OCI-LY7 (cell line): ENCODE measurements around the gene PLA1A. TPM values are rescaled to one million over a fixed set of nuclear protein-coding genes. Genes with fewer than 3 reads are reported as not detected.

Experiments used
- BruUV-seq: library from RNA; stranded (reverse); fragments of 400-500 nt; replicated peaks from 2 replicates; lab custom pipeline; 2021; lab: Mats Ljungman, UMichigan
- CTCF ChIA-PET: fragments of 300-600 bp; sonication (Branson Sonifier 250); formaldehyde crosslinking; loops from one replicate; lab custom pipeline; 2022; ENCODE audit warnings: antibody characterized with exemption; ENCODE audit not compliant: unreplicated experiment; lab: Charles Lee
- POLR2A ChIA-PET: fragments of 300-600 bp; sonication (Branson Sonifier 250); formaldehyde crosslinking; loops from one replicate; lab custom pipeline; 2022; ENCODE audit warnings: antibody characterized with exemption; lab: Charles Lee
- DNase-seq: peaks from one replicate; pipeline ENCODE4 v3.0.0-alpha.2; 2015; ENCODE audit warnings: low spot score
- H2AFZ ChIP-seq: fragments of 200-600 bp; sonication (generic), shearing (Covaris generic); 2 replicates; pipeline ENCODE4 v1.6.1; 2014; ENCODE audit warnings: mild to moderate bottlenecking, antibody characterized with exemption, low read length, moderate library complexity
- H3K27ac ChIP-seq: fragments of 200-600 bp; sonication (generic); 2 replicates; pipeline ENCODE4 v1.5.1; 2014; ENCODE audit warnings: mixed run types, low read depth, mild to moderate bottlenecking, moderate library complexity, low read length, inconsistent platforms; ENCODE audit not compliant: poor library complexity, severe bottlenecking
- H3K36me3 ChIP-seq: fragments of 200-600 bp; sonication (generic); 2 replicates; pipeline ENCODE4 v1.6.1; 2014; ENCODE audit warnings: mild to moderate bottlenecking, antibody characterized with exemption, low read length, moderate library complexity, mixed read lengths; ENCODE audit not compliant: insufficient read depth
- H3K4me1 ChIP-seq: fragments of 200-600 bp; sonication (generic); 2 replicates; pipeline ENCODE4 v1.5.1; 2014; ENCODE audit warnings: mild to moderate bottlenecking, low read length; ENCODE audit not compliant: insufficient read depth, poor library complexity, severe bottlenecking
- H3K4me2 ChIP-seq: fragments of 200-600 bp; sonication (generic); 2 replicates; pipeline ENCODE4 v1.6.1; 2014; ENCODE audit warnings: mild to moderate bottlenecking, low read length
- H3K4me3 ChIP-seq: fragments of 200-600 bp; sonication (generic); 2 replicates; pipeline ENCODE4 v1.5.1; 2014; ENCODE audit warnings: mild to moderate bottlenecking, low read depth, low read length; ENCODE audit not compliant: poor library complexity, severe bottlenecking
- H3K79me2 ChIP-seq: fragments of 200-600 bp; sonication (generic); 2 replicates; pipeline ENCODE4 v1.6.1; 2016; ENCODE audit warnings: low read depth, mild to moderate bottlenecking, low read length, moderate library complexity, mixed read lengths; ENCODE audit not compliant: insufficient read depth
- H3K9me2 ChIP-seq: fragments of 200-600 bp; sonication (generic); 2 replicates; pipeline ENCODE4 v1.6.1; 2016; ENCODE audit warnings: mild to moderate bottlenecking, low read length, mixed read lengths; ENCODE audit not compliant: insufficient read depth
- H3K9me3 ChIP-seq: fragments of 200-600 bp; sonication (generic); 2 replicates; pipeline ENCODE4 v1.6.1; 2014; ENCODE audit warnings: mild to moderate bottlenecking, mixed run types, low read length, mixed read lengths
- H4K20me1 ChIP-seq: fragments of 200-600 bp; sonication (generic); 2 replicates; pipeline ENCODE4 v1.6.1; 2014; ENCODE audit warnings: mild to moderate bottlenecking, antibody characterized with exemption, low read length, moderate library complexity, mixed read lengths; ENCODE audit not compliant: insufficient read depth
- EZH2phosphoT487 ChIP-seq: fragments of 200-600 bp; sonication (generic); IDR thresholded peaks from 2 replicates; pipeline ENCODE4 v1.6.1; 2018; ENCODE audit warnings: low read depth, borderline replicate concordance, mild to moderate bottlenecking, mixed run types, antibody characterized with exemption, low read length, moderate library complexity, mixed read lengths
- intact Hi-C: fragments of 100-400 bp; cut with micrococcal nuclease; formaldehyde crosslinking; loops from one replicate; pipeline ENCODE4 v1.10.0; 2022; ENCODE audit not compliant: unreplicated experiment
- total RNA-seq, 2 experiments: library from RNA; depleted of rRNA in 1 of 2; stranded (reverse); fragments of >200 nt in 1 of 2; shearing (Covaris generic) in 1 of 2; gene quantifications; 2 replicates each; pipeline ENCODE4 v1.2.3, GENCODE V29; 2014 to 2022
- TF ChIP-seq, protein P1 (sequence below): fragments of 200-600 bp; sonication (generic); conservative IDR thresholded peaks from 2 replicates; pipeline ENCODE4 v1.5.1; 2014; ENCODE audit warnings: mild to moderate bottlenecking, antibody characterized with exemption, low read length, moderate library complexity, mixed read lengths

The PLA1A gene
- total RNA-seq, 2 experiments from 2014 or later: not detected

DNA sequence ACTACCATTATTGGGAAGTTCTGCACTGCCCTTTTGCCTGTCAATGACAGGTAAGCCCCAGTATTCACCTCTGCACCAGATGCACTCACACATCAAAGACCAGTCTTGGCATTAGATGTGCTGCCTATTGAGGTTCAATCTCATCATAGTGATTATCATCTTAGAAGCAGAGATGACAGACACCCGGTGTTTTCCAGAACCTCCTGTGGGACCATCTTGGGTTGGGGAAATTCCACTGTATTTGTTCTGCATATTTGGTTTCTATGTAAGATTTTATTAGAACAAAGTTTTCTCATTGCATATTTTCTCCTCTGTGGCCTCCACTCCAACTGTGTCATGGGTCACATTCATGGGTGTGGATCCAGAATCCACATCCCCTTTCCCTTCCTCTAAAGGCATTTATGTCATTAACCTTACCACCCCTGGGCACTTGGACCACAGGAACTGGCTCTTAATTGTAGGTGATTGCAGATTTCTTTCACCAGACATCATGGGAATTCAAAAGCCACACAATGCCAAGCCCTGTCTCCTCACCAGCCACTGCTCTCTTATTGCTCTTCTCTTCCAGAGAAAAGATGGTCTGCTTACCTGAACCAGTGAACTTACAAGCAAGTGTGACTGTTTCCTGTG, 31.2 kb downstream of the PLA1A start:
- DNase-seq: no peak
- POLR2A ChIA-PET: interaction anchor here (0.6 kb wide), 1 partner anchor 1906 kb away, joined by 3 read pairs; no protein-coding TSS in a partner anchor
- Histone ChIP-seq H3K4me3 (no peak overlapping the region), H3K27ac (no peak overlapping the region), H3K9me2 (no peaks in the 10 kb centered on the region), H2AFZ (no peak overlapping the region), H4K20me1 (no peaks in the 10 kb centered on the region), H3K4me1 (no peaks in the 10 kb centered on the region), H3K9me3 (no peaks in the 10 kb centered on the region), H3K4me2 (no peak overlapping the region), H3K79me2 (no peaks in the 10 kb centered on the region), H3K36me3 (no peaks in the 10 kb centered on the region)
- no peak for TF ChIP-seq EZH2phosphoT487
- TF ChIP-seq, protein P1, sequence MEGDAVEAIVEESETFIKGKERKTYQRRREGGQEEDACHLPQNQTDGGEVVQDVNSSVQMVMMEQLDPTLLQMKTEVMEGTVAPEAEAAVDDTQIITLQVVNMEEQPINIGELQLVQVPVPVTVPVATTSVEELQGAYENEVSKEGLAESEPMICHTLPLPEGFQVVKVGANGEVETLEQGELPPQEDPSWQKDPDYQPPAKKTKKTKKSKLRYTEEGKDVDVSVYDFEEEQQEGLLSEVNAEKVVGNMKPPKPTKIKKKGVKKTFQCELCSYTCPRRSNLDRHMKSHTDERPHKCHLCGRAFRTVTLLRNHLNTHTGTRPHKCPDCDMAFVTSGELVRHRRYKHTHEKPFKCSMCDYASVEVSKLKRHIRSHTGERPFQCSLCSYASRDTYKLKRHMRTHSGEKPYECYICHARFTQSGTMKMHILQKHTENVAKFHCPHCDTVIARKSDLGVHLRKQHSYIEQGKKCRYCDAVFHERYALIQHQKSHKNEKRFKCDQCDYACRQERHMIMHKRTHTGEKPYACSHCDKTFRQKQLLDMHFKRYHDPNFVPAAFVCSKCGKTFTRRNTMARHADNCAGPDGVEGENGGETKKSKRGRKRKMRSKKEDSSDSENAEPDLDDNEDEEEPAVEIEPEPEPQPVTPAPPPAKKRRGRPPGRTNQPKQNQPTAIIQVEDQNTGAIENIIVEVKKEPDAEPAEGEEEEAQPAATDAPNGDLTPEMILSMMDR: no peak
- CTCF ChIA-PET: no interaction called here
- BruUV-seq: no TSS peak
- intact Hi-C loops: no loop called here

DNA sequence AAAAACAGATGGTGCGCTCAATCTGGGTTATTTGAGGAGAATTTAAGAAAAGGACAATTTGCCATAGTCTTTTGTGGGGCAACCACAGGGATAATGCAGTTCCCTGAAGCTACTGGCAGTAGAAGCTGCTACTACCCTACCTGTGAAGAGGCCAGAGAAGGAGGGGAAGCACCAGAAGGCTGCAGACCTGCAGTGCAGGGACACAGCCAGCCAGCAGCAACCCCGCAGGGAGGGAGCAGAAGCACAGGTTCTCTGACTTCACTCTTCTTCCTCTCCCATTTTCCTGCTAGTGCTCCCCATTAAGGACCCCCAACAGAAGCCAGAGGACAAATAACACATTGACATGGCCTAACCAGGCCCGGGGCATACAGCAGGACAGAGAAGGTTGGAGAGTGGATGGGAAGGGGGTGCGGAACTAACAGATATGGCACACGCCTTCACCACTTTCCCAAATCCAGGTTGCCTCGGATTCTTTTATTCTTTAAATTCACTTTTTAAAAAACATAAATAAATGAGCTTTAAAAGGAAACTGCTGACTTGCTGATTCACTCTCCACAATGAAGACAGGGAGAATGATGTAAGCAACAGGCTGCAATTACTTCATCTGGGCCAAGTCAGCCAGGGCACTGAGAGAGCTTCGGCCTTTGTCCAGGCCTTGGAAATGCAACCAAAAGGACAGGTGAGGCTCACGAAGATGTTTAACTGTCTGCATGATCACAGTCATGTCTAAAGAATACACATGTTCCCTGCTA, 32.6 kb downstream of the PLA1A start:
- BruUV-seq: no TSS peak

More for the DNA sequence above, 32.6 kb downstream of the PLA1A start:
- no peak overlapping the region for H3K4me3 ChIP-seq
- no peak for DNase-seq
- no peaks in the 10 kb centered on the region for H4K20me1 ChIP-seq
- H3K9me2 ChIP-seq: no peaks in the 10 kb centered on the region
- CTCF ChIA-PET: no interaction called here
- H3K79me2 ChIP-seq: no peaks in the 10 kb centered on the region
- H3K9me3 ChIP-seq: no peaks in the 10 kb centered on the region
- H3K36me3 ChIP-seq: no peaks in the 10 kb centered on the region
- no peaks in the 10 kb centered on the region for H3K4me1 ChIP-seq
- no peak overlapping the region for H2AFZ ChIP-seq
- no peak overlapping the region for H3K27ac ChIP-seq
- H3K4me2 ChIP-seq: no peak overlapping the region
- intact Hi-C loops: no loop called here
- TF ChIP-seq EZH2phosphoT487: no peak
- TF ChIP-seq, protein P1: no peak
- POLR2A ChIA-PET: interaction anchor here (0.7 kb wide), 1 partner anchor 12 kb away, joined by 3 read pairs; no protein-coding TSS in a partner anchor
